ENCODE measurements around the gene VPS33A. TPM values are rescaled to one million over a fixed set of nuclear protein-coding genes. Genes with fewer than 3 reads are reported as not detected.

VPS33A gene
- total RNA-seq, 1 donor from 2014 or later, result 11.4 TPM

- no peaks in the 10 kb centered on the region for H3K36me3 ChIP-seq
- no peak overlapping the region for H3K4me3 ChIP-seq
- H3K27me3 ChIP-seq (ENCODE audit: low read depth), result peaks cover 71% of the 10 kb centered on the region
- peaks cover 20% of the 10 kb centered on the region for H3K4me1 ChIP-seq
- intact Hi-C loops (cut with micrococcal nuclease), result no loop called here
- no peak for TF ChIP-seq CTCF (IDR thresholded peaks at IDR 0.05; ENCODE audit: borderline replicate concordance)
- peaks cover 11% of the 10 kb centered on the region for H3K9me3 ChIP-seq (replicated peaks)
- no peak for DNase-seq
- no peak overlapping the region for H3K27ac ChIP-seq (replicated peaks)
These were observed 66.6 kb downstream of the VPS33A start for GRCh38 chr12:122199484-122200355.

DNA sequence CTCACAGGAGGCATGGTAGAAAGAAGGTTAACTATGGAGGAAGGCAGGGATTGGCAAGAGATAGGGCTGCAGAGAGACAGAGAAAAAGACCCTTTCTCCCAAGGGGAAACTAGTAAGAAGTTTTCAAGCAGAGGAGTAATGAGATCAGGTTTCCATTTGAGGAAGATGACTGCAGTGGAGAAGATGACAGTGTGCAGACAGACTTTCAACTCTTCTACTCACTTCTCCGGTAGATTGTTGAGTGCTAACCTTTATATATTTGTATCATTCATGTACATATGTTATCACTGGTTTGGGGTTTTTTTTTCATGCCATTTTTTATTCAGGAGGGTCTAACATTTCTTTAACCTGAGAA, 68.7 kb downstream of the VPS33A start:
- TF ChIP-seq CTCF (IDR thresholded peaks at IDR 0.05; ENCODE audit: borderline replicate concordance), result no peak
- H3K36me3 ChIP-seq, result no peaks in the 10 kb centered on the region
- H3K9me3 ChIP-seq (replicated peaks), result peaks cover 11% of the 10 kb centered on the region

DNA sequence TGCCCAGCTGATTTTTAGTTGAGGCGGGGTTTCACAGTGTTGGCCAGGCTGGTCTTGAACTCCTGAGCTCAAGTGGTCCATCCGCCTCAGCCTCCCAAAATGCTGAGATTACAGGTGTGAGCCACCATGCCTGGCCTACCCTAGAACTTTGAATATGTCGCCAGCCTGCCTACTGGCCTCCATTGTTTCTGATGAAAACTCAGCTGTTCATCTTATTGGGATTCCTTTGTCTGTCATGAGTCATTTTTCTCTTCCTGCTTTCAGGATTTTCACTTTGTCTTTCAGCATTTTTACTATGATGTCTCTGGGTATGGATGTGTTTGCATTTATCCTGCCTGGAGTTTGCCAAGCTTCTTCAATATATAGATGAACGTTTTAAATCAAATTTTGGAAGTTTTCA, 70.9 kb downstream of the VPS33A start:
- H3K4me3 ChIP-seq, result no peak overlapping the region

More for the DNA sequence above, 68.7 kb downstream of the VPS33A start:
- H3K4me3 ChIP-seq, result no peak overlapping the region
- DNase-seq, result no peak
- peaks cover under 1% of the 10 kb centered on the region for H3K4me1 ChIP-seq
- no peak overlapping the region for H3K27ac ChIP-seq (replicated peaks)
- intact Hi-C loops (cut with micrococcal nuclease), result no loop called here
- H3K27me3 ChIP-seq (ENCODE audit: low read depth), result peaks cover 50% of the 10 kb centered on the region

GRCh38 chr12:122194804-122195203, 71.5 kb downstream of the VPS33A start:
- H3K4me3 ChIP-seq, result no peak overlapping the region
- TF ChIP-seq CTCF (IDR thresholded peaks at IDR 0.05; ENCODE audit: borderline replicate concordance), result no peak
- H3K36me3 ChIP-seq, result no peaks in the 10 kb centered on the region
- peaks cover 11% of the 10 kb centered on the region for H3K9me3 ChIP-seq (replicated peaks)
- H3K27ac ChIP-seq (replicated peaks), result no peak overlapping the region
- no peaks in the 10 kb centered on the region for H3K4me1 ChIP-seq
- H3K27me3 ChIP-seq (ENCODE audit: low read depth), result peaks cover 33% of the 10 kb centered on the region
- intact Hi-C loops (cut with micrococcal nuclease), result no loop called here
- DNase-seq, result no peak

More for the DNA sequence above, 70.9 kb downstream of the VPS33A start:
- TF ChIP-seq CTCF (IDR thresholded peaks at IDR 0.05; ENCODE audit: borderline replicate concordance), result no peak
- H3K27ac ChIP-seq (replicated peaks), result no peak overlapping the region
- intact Hi-C loops (cut with micrococcal nuclease), result no loop called here
- peaks cover 11% of the 10 kb centered on the region for H3K9me3 ChIP-seq (replicated peaks)
- DNase-seq, result no peak
- peaks cover 33% of the 10 kb centered on the region for H3K27me3 ChIP-seq (ENCODE audit: low read depth)
- H3K4me1 ChIP-seq, result no peaks in the 10 kb centered on the region
- no peaks in the 10 kb centered on the region for H3K36me3 ChIP-seq

GRCh38 chr12:122192441-122192840, 73.9 kb downstream of the VPS33A start:
- Histone ChIP-seq H3K9me3 (replicated peaks) (peaks cover 11% of the 10 kb centered on the region), H3K4me1 (no peaks in the 10 kb centered on the region), H3K4me3 (no peak overlapping the region), H3K36me3 (no peaks in the 10 kb centered on the region), H3K27me3 (ENCODE audit: low read depth) (peaks cover 19% of the 10 kb centered on the region), H3K27ac (replicated peaks) (no peak overlapping the region)
- no peak for DNase-seq
- intact Hi-C loops (cut with micrococcal nuclease), result no loop called here
- TF ChIP-seq CTCF (IDR thresholded peaks at IDR 0.05; ENCODE audit: borderline replicate concordance), result no peak

Data from left ventricle myocardium inferior (tissue), 1 donor.